ENCODE results near the gene MS4A10. TPM values are rescaled to one million over a fixed set of nuclear protein-coding genes. Genes with fewer than 3 reads are reported as not detected.

Gene MS4A10
- total RNA-seq, 1 donor from 2014 or later, result not detected

GRCh38 chr11:60836866-60837515 lies 51.9 kb downstream of the MS4A10 start:
- intact Hi-C loops (cut with micrococcal nuclease), result no loop called here
- ATAC-seq (ENCODE audit: low read depth) (no peak), DNase-seq (no peak)
- ChIA-PET POLR2A (no interaction called here), CTCF (interaction anchor here (1.4 to 1.5 kb wide), 2 partner anchors 9 to 62 kb away, joined by 3 read pairs; no protein-coding TSS in a partner anchor)
- H3K27ac Mint-ChIP-seq, result no peak overlapping the region
- peaks cover 14% of the 10 kb centered on the region for H3K4me1 Mint-ChIP-seq
- no peak overlapping the region for H3K4me3 Mint-ChIP-seq
- peaks cover 3% of the 10 kb centered on the region for H3K36me3 Mint-ChIP-seq (ENCODE audit: low read depth)
- no peak for TF ChIP-seq CTCF (IDR thresholded peaks at IDR 0.05)
- no peaks in the 10 kb centered on the region for H3K9me3 Mint-ChIP-seq
- H3K27me3 Mint-ChIP-seq, result peaks cover 3% of the 10 kb centered on the region

- H3K27me3 Mint-ChIP-seq, result no peaks in the 10 kb centered on the region
- no peak overlapping the region for H3K4me3 Mint-ChIP-seq
- ATAC-seq (ENCODE audit: low read depth), result no peak
- peaks cover 3% of the 10 kb centered on the region for H3K36me3 Mint-ChIP-seq (ENCODE audit: low read depth)
- H3K9me3 Mint-ChIP-seq, result no peaks in the 10 kb centered on the region
- peaks cover 21% of the 10 kb centered on the region for H3K4me1 Mint-ChIP-seq
- no peak for DNase-seq
- CTCF ChIA-PET, result interaction anchor here (1.5 kb wide), 1 partner anchor 61 kb away, joined by 3 read pairs; no protein-coding TSS in a partner anchor
- POLR2A ChIA-PET, result no interaction called here
- intact Hi-C loops (cut with micrococcal nuclease), result no loop called here
- TF ChIP-seq CTCF (IDR thresholded peaks at IDR 0.05), result no peak
- H3K27ac Mint-ChIP-seq, result no peak overlapping the region
Measured at GRCh38 chr11:60838132-60838531, 53.0 kb downstream of the MS4A10 start.

GRCh38 chr11:60840470-60841430 lies 55.6 kb downstream of the MS4A10 start:
- Mint-ChIP-seq H3K36me3 (ENCODE audit: low read depth) (peaks cover 11% of the 10 kb centered on the region), H3K4me1 (peaks cover 41% of the 10 kb centered on the region), H3K27me3 (no peaks in the 10 kb centered on the region), H3K27ac (peak overlapping the region; percentile 85), H3K9me3 (no peaks in the 10 kb centered on the region), H3K4me3 (peak overlapping the region; percentile 83)
- no peak for TF ChIP-seq CTCF (IDR thresholded peaks at IDR 0.05)
- ChIA-PET POLR2A (interaction anchor here (1.2 kb wide), 1 partner anchor 112 kb away, joined by 3 read pairs; the partner anchor contains the start of gene SLC15A3), CTCF (interaction anchor here (1.3 to 3.0 kb wide), 2 partner anchors 9 to 129 kb away, joined by 4 to 14 read pairs; no protein-coding TSS in a partner anchor)
- DNase-seq (no peak), ATAC-seq (ENCODE audit: low read depth) (no peak)
- intact Hi-C loops (cut with micrococcal nuclease), result loop anchor here (1.0 to 5.0 kb wide), 2 partner anchors 75 to 112 kb away; partner anchors contain the start of gene SLC15A3

GRCh38 chr11:60841797-60842667 lies 56.9 kb downstream of the MS4A10 start, which contains the start of gene CCDC86:
CCDC86 (plus strand) TSS chr11:60842113; CDS start chr11:60842125, 12 bp downstream.
- peak; percentile 100 for DNase-seq
- POLR2A ChIA-PET, result interaction anchor here (0.8 to 1.2 kb wide), 2 partner anchors 110 to 494 kb away, joined by 3 to 4 read pairs; partner anchors contain the start of gene SLC15A3
- intact Hi-C loops (cut with micrococcal nuclease), result loop anchor here (1.0 to 5.0 kb wide), 4 partner anchors 73 to 319 kb away; partner anchors contain the start of genes SLC15A3 and VPS37C
- Mint-ChIP-seq H3K27me3 (no peaks in the 10 kb centered on the region), H3K36me3 (ENCODE audit: low read depth) (peaks cover 12% of the 10 kb centered on the region), H3K4me3 (peak within 1 kb of the TSS; percentile 83), H3K27ac (peak within 1 kb of the TSS; percentile 85), H3K9me3 (no peaks in the 10 kb centered on the region), H3K4me1 (peaks cover 41% of the 10 kb centered on the region)
- TF ChIP-seq CTCF (IDR thresholded peaks at IDR 0.05), result no peak
- peak; percentile 96 for ATAC-seq (ENCODE audit: low read depth)
- CTCF ChIA-PET, result interaction anchor here (3.0 kb wide), 1 partner anchor 11 kb away, joined by 14 read pairs; no protein-coding TSS in a partner anchor
